K562 (cell line): Measurements from ENCODE around the gene ZNF22. TPM values are rescaled to one million over a fixed set of nuclear protein-coding genes. Genes with fewer than 3 reads are reported as not detected.

Experiments used
- ATF1 ChIP-seq, 2 experiments: fragments of 450-650 bp in 1 of 2; IDR thresholded peaks; 2 replicates each; pipeline ENCODE4 v1.6.1; 2016; ENCODE audit warnings: missing compliant biosample characterization in 1 of 2, missing genetic modification characterization in 1 of 2
- BRD9 ChIP-seq: fragments of 450-650 bp; IDR thresholded peaks from 2 replicates; pipeline ENCODE4 v1.6.1; 2018; ENCODE audit warnings: low read depth; ENCODE audit not compliant: partially characterized antibody
- EGR1 ChIP-seq: fragments of 450-650 bp; conservative IDR thresholded peaks from 2 replicates; pipeline ENCODE4 v1.6.1; 2017; ENCODE audit warnings: mild to moderate bottlenecking
- FOXJ2 ChIP-seq: fragments of 200-800 bp; sonication (Bioruptor generic); IDR thresholded peaks from 2 replicates; pipeline ENCODE4 v1.6.1; 2016; ENCODE audit warnings: missing genetic modification characterization, missing compliant biosample characterization
- HDAC2 ChIP-seq: fragments of 450-650 bp; IDR thresholded peaks from 2 replicates; pipeline ENCODE4 v1.6.1; 2016; ENCODE audit warnings: mild to moderate bottlenecking
- HNRNPL ChIP-seq: fragments of 200-400 bp; formaldehyde crosslinking; IDR thresholded peaks from 2 replicates; pipeline ENCODE4 v1.6.1; 2017; ENCODE audit warnings: low read depth, mild to moderate bottlenecking, low read length
- POLR2H ChIP-seq: IDR thresholded peaks from 2 replicates; pipeline ENCODE4 v1.6.1; 2016; ENCODE audit warnings: missing genetic modification characterization, low read depth, mild to moderate bottlenecking, control low read depth, missing compliant biosample characterization, moderate library complexity
- POLR3G ChIP-seq: IDR thresholded peaks from 2 replicates; pipeline ENCODE4 v1.6.1; 2011; ENCODE audit not compliant: insufficient read length, insufficient replicate concordance; ENCODE audit errors: extremely low read depth
- PREB ChIP-seq: sonication (generic); formaldehyde crosslinking; IDR thresholded peaks from 2 replicates; pipeline ENCODE4 v1.8.1; 2023; ENCODE audit warnings: mild to moderate bottlenecking, missing genetic modification reagents
- TCF15 ChIP-seq: fragments of 250-450 bp; sonication (Bioruptor Pico); IDR thresholded peaks from 2 replicates; pipeline ENCODE4 v1.8.0; 2022; ENCODE audit warnings: moderate library complexity, mild to moderate bottlenecking, inconsistent platforms
- ZBTB8A ChIP-seq: fragments of 450-650 bp; IDR thresholded peaks from 2 replicates; pipeline ENCODE4 v1.6.1; 2018; ENCODE audit warnings: mild to moderate bottlenecking, moderate library complexity; ENCODE audit not compliant: partially characterized antibody
- ZNF354B ChIP-seq: fragments of 250-450 bp; sonication (Bioruptor Pico); IDR thresholded peaks from 2 replicates; pipeline ENCODE4 v1.4.0; 2020
- polyA plus RNA-seq, 8 experiments: library from polyadenylated mRNA; depleted of rRNA in 4 of 8; stranded (reverse) in 5 of 8; unstranded in 3 of 8; fragments of >200 nt; fragmentation: Nextera tagmentation in 2 of 8; fragmentation: Illumina TruSeq in 1 of 8; extraction: Ambion mirVana in 2 of 8; extraction: Trizol in 1 of 8; gene quantifications; 2 replicates each; pipeline versions ENCODE4 v1.2.1 to v1.2.3, GENCODE V29; 2011 to 2014; ENCODE audit warnings: inconsistent platforms in 1 of 8, missing spikeins in 1 of 8
- total RNA-seq, 7 experiments: library from RNA; depleted of rRNA in 6 of 7; stranded (reverse); fragments of >200 nt in 6 of 7; fragmentation: Illumina TruSeq in 2 of 7; extraction: Trizol in 2 of 7; gene quantifications; 2 replicates each; pipeline versions ENCODE4 v1.2.1 to v1.2.3, GENCODE V29; 2011 to 2021; ENCODE audit warnings: low replicate concordance in 1 of 7
- TF ChIP-seq, protein P1 (sequence below): fragments of 450-650 bp; IDR thresholded peaks from 2 replicates; pipeline ENCODE4 v1.6.1; 2016; ENCODE audit warnings: mild to moderate bottlenecking, moderate library complexity
- TF ChIP-seq, protein P2 (sequence below), 2 experiments: fragments of 450-650 bp in 1 of 2; sonication (generic) in 1 of 2; formaldehyde crosslinking; conservative IDR thresholded peaks; 2 replicates each; pipeline versions ENCODE4 v1.4.0 to v1.8.1; 2020 to 2022; ENCODE audit warnings: mild to moderate bottlenecking in 1 of 2, missing genetic modification reagents in 1 of 2

Gene ZNF22
- total and polyA plus RNA-seq, 9 of the 15 experiments (the other 6 are each of a cell fraction or from before 2014, with no cell fraction given) = 36.2 to 98.7 (median 51.2) TPM

DNA sequence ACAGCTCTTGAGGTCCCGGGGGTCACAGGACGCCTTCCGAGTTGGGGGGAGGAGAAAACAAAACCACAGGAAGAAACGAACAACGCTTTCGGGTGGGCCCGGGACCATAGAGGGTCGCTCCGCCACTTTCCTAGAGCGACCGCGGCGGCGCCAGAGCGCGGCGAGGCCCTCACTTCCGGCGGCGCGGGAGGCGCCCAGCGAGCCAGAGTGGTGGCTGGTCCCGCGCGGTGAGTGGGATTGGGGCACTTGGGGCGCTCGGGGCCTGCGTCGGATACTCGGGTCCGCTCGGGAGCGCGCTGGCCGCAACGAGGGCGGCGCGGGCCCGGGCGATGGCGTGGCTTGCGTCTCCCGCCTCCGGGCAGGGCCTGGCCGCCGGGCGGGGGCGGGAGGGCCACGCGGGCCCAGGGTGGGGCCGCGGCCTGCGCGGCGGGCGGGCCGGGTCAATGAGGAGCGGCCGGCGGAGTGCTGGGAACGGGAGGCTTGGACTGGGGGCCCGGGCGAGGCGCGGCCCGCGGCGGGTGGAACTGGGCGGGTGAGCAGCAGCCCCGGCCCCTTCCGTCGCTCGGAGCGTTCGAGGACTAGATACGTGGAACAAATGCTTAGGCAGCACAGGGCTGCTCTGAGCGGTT lies at the start of gene ZNF22 (continued):
- TF ChIP-seq HNRNPL = 0 out of 2 replicates have a peak, but pooled peaks have one; percentile 27
- TF ChIP-seq BRD9 = no peak
- 0 out of 2 replicates have a peak, but pooled peaks have one; percentile 35 for TF ChIP-seq HDAC2
- TF ChIP-seq ZNF354B (CRISPR knock-in tag) = no peak
- TF ChIP-seq TCF15 (CRISPR knock-in tag) = no peak
- no peak; the same call in 1 of the 2 replicates for TF ChIP-seq ATF1 (CRISPR knock-in tag; IDR thresholded peaks at IDR 0.05)
- TF ChIP-seq ATF1 (tag; IDR thresholded peaks at IDR 0.05) = peak; percentile 45; the same call in 1 of the 2 replicates
- 0 out of 2 replicates have a peak, but pooled peaks have one; percentile 16 for TF ChIP-seq FOXJ2 (tag)
- TF ChIP-seq, protein P1, sequence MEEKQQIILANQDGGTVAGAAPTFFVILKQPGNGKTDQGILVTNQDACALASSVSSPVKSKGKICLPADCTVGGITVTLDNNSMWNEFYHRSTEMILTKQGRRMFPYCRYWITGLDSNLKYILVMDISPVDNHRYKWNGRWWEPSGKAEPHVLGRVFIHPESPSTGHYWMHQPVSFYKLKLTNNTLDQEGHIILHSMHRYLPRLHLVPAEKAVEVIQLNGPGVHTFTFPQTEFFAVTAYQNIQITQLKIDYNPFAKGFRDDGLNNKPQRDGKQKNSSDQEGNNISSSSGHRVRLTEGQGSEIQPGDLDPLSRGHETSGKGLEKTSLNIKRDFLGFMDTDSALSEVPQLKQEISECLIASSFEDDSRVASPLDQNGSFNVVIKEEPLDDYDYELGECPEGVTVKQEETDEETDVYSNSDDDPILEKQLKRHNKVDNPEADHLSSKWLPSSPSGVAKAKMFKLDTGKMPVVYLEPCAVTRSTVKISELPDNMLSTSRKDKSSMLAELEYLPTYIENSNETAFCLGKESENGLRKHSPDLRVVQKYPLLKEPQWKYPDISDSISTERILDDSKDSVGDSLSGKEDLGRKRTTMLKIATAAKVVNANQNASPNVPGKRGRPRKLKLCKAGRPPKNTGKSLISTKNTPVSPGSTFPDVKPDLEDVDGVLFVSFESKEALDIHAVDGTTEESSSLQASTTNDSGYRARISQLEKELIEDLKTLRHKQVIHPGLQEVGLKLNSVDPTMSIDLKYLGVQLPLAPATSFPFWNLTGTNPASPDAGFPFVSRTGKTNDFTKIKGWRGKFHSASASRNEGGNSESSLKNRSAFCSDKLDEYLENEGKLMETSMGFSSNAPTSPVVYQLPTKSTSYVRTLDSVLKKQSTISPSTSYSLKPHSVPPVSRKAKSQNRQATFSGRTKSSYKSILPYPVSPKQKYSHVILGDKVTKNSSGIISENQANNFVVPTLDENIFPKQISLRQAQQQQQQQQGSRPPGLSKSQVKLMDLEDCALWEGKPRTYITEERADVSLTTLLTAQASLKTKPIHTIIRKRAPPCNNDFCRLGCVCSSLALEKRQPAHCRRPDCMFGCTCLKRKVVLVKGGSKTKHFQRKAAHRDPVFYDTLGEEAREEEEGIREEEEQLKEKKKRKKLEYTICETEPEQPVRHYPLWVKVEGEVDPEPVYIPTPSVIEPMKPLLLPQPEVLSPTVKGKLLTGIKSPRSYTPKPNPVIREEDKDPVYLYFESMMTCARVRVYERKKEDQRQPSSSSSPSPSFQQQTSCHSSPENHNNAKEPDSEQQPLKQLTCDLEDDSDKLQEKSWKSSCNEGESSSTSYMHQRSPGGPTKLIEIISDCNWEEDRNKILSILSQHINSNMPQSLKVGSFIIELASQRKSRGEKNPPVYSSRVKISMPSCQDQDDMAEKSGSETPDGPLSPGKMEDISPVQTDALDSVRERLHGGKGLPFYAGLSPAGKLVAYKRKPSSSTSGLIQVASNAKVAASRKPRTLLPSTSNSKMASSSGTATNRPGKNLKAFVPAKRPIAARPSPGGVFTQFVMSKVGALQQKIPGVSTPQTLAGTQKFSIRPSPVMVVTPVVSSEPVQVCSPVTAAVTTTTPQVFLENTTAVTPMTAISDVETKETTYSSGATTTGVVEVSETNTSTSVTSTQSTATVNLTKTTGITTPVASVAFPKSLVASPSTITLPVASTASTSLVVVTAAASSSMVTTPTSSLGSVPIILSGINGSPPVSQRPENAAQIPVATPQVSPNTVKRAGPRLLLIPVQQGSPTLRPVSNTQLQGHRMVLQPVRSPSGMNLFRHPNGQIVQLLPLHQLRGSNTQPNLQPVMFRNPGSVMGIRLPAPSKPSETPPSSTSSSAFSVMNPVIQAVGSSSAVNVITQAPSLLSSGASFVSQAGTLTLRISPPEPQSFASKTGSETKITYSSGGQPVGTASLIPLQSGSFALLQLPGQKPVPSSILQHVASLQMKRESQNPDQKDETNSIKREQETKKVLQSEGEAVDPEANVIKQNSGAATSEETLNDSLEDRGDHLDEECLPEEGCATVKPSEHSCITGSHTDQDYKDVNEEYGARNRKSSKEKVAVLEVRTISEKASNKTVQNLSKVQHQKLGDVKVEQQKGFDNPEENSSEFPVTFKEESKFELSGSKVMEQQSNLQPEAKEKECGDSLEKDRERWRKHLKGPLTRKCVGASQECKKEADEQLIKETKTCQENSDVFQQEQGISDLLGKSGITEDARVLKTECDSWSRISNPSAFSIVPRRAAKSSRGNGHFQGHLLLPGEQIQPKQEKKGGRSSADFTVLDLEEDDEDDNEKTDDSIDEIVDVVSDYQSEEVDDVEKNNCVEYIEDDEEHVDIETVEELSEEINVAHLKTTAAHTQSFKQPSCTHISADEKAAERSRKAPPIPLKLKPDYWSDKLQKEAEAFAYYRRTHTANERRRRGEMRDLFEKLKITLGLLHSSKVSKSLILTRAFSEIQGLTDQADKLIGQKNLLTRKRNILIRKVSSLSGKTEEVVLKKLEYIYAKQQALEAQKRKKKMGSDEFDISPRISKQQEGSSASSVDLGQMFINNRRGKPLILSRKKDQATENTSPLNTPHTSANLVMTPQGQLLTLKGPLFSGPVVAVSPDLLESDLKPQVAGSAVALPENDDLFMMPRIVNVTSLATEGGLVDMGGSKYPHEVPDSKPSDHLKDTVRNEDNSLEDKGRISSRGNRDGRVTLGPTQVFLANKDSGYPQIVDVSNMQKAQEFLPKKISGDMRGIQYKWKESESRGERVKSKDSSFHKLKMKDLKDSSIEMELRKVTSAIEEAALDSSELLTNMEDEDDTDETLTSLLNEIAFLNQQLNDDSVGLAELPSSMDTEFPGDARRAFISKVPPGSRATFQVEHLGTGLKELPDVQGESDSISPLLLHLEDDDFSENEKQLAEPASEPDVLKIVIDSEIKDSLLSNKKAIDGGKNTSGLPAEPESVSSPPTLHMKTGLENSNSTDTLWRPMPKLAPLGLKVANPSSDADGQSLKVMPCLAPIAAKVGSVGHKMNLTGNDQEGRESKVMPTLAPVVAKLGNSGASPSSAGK = peak; percentile 13; the same call in 1 of the 2 replicates
- TF ChIP-seq EGR1 = peak; percentile 29; the same call in 1 of the 2 replicates
- TF ChIP-seq, protein P2, sequence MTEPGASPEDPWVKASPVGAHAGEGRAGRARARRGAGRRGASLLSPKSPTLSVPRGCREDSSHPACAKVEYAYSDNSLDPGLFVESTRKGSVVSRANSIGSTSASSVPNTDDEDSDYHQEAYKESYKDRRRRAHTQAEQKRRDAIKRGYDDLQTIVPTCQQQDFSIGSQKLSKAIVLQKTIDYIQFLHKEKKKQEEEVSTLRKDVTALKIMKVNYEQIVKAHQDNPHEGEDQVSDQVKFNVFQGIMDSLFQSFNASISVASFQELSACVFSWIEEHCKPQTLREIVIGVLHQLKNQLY (CRISPR knock-in tag; conservative IDR thresholded peaks at IDR 0.05) = 0 out of 4 replicates have a peak, but pooled peaks of 1 of the 2 experiments have one; percentile 17
- no peak for TF ChIP-seq POLR3G
- TF ChIP-seq ZBTB8A = no peak
- TF ChIP-seq PREB (CRISPR knock-in tag) = no peak
- no peak for TF ChIP-seq POLR2H
